NCI-H187 treated with DMSO at 0.1 percent for 48 hours (cell line): ENCODE data around the gene CLPSL2.

Experiments used
- DNase-seq: peaks from one replicate; lab custom pipeline; 2025; lab: John Stamatoyannopoulos, UW

Gene CLPSL2

GRCh38 chr6:35787266-35788218 is 11.1 kb downstream of the CLPSL2 start:
- no peak for DNase-seq

GRCh38 chr6:35788423-35788982 is 12.1 kb downstream of the CLPSL2 start:
- no peak for DNase-seq

GRCh38 chr6:35790683-35791082 is 14.3 kb downstream of the CLPSL2 start:
- DNase-seq, result no peak

GRCh38 chr6:35794536-35795452 is 18.4 kb downstream of the CLPSL2 start:
- no peak for DNase-seq

- no peak for DNase-seq
Observed at GRCh38 chr6:35795453-35796071, 19.2 kb downstream of the CLPSL2 start.

- no peak for DNase-seq
Observed at GRCh38 chr6:35796236-35796635, 19.8 kb downstream of the CLPSL2 start.

- no peak for DNase-seq
Observed at GRCh38 chr6:35797837-35798526, 21.6 kb downstream of the CLPSL2 start.

- DNase-seq, result no peak
Observed at GRCh38 chr6:35798706-35799105, 22.3 kb downstream of the CLPSL2 start.

GRCh38 chr6:35801148-35801547 is 24.8 kb downstream of the CLPSL2 start:
- DNase-seq, result no peak

GRCh38 chr6:35804996-35805736 is 28.8 kb downstream of the CLPSL2 start, which contains the start of gene LHFPL5:
Gene LHFPL5, plus strand, starts transcription at chr6:35805352. Its CDS starts 319 bp downstream, at chr6:35805671.
- no peak for DNase-seq

- DNase-seq, result peak; percentile 85
Observed at GRCh38 chr6:35808688-35809087, 32.3 kb downstream of the CLPSL2 start.

GRCh38 chr6:35809809-35810208 is 33.4 kb downstream of the CLPSL2 start:
- no peak for DNase-seq

- no peak for DNase-seq
Observed at GRCh38 chr6:35810971-35811698, 34.7 kb downstream of the CLPSL2 start.

- DNase-seq, result no peak
Observed at GRCh38 chr6:35811699-35811995, 35.2 kb downstream of the CLPSL2 start.

- DNase-seq, result no peak
Observed at GRCh38 chr6:35817515-35817914, 41.1 kb downstream of the CLPSL2 start.

GRCh38 chr6:35823601-35824000 is 47.2 kb downstream of the CLPSL2 start:
- no peak for DNase-seq

GRCh38 chr6:35824552-35825192 is 48.3 kb downstream of the CLPSL2 start:
- no peak for DNase-seq
